HTR-8/SVneo (cell line): ENCODE data around the gene FTCD.
"Not testable (repeated sequence)": the region's sequence is repeated elsewhere in the genome, so short reads cannot be mapped to it uniquely, and the experiment has no call there.

Experiments used
- DNase-seq: peaks from one replicate; pipeline ENCODE4 v3.0.0; 2011; ENCODE audit warnings: low spot score, mixed read lengths; ENCODE audit not compliant: insufficient read length
- FAIRE-seq: peaks from 2 replicates; lab custom pipeline; 2011; peaks lifted over from hg19 to GRCh38; lab: Jason Lieb, UNC

Gene FTCD

GRCh38 chr21:46155514-46156377 lies at the start of gene FTCD:
FTCD (minus strand) TSS chr21:46155579; CDS start chr21:46155523, 56 bp downstream.
- no peak for DNase-seq
- peak; percentile 83 for FAIRE-seq

- DNase-seq (no peak), FAIRE-seq (no peak)
These were observed 49.8 kb upstream of the FTCD start for GRCh38 chr21:46205166-46205565.

DNA sequence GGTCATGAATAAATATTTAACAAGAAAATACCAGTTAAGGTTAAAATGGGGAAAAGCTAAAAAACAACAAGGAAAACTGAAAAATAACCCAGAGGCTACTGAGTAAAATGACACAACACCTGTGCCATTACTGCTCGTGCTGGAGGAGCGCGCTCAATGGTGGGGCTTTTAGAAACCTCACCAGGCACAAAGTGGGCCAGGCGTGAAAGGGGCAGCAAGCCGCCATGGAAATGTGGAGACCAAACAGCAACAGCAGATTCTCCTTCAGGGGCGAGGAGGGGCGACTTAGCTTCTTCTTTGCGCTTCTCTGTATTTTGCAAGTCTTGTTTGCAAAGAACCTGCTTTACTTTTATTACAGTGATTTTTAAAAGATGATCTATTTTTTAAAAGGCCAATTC lies 47.8 kb upstream of the FTCD start:
- no peak for FAIRE-seq
- no peak for DNase-seq

DNA sequence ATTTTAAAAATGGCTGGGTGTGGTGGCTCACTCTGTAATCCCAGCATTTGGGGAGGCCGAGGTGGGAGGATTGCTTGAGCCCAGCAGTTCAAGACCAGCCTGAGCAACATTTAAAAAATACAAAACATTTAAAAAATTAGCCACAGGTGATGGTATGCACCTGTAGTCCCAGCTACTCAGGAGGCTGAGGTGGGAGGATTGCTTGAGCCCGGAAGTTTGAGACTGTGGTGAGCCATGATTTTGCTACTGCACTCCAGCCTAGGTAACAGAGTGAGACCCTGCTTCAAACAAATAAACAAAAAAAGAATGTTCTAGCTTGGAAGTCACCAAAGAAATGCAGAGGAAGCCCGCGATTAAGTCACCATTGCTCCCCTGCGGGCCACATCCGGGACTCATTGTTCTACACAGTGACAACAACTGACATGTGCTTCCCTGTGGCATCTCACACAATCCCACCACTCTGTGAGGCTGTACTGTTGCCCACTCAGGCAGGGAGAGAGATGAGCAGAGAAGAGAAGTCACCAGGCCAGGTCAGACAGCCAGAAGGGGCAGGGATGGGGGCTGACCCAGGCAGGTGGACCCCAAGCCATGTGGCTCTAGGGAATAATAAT lies 47.3 kb upstream of the FTCD start:
- DNase-seq, result no peak
- no peak for FAIRE-seq

GRCh38 chr21:46200877-46201803 lies 45.8 kb upstream of the FTCD start:
- FAIRE-seq, DNase-seq: not testable (repeated sequence)

DNA sequence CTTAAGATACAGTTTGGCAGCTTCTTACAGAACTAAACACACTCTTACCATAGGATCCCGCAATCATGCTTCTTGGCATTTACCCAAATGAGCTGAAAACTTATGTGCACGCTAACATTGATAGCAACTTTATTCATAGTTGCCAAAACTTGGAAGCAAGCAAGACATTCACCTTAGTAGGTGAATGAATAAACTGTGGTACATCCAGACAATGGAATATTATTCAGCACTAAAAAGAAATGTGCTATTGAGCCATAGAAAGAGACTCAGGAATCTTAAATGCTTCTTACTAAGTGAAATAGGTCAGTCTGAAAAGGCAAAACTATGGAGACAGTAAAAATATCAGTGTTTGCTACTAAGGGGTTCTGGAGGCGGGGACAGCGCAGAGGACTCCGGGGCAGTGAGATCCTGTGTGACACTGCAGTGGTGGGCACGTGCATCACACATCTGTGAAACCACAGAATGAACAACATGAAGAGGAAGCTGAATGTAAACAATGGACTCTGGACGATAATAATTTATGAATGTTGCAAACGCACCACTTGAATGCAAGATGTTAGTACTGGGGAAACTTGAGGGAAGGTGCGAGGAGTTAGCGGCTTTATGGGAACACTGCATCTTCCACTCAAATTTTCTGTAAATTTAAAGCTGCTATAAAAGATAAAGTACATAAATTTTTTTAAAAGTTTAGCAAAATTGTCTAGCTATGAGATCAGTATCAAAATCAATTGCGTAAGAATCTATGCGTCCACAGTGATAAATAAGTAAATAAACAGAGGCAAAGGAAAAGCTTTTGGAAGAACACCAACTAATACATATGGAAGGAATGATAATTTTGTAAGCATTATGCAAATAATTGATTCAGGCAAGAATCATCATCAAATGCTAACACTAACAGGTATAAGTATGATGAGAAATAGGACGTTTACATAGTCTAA lies 44.3 kb upstream of the FTCD start:
- FAIRE-seq (no peak), DNase-seq (no peak)

DNA sequence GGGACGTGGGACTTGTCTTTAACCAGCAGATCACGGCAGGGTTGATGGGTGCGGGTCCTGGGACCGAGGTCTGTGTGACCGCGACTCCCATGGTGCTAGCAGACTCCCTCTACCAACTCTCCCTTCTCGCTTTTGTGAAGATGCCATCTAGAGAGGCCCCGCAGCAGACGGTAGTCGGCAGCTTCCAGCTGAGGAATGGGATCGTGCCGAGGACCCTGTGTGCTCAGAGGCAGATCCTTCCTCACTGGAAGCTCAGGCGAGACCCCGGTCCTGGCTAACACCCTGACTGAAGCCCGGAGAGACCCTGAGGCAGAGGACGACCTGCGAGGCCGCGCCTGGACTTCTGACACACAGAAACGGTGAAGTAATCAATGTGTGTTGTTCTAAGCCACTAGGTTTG lies 41.4 kb upstream of the FTCD start:
- no peak for DNase-seq
- no peak for FAIRE-seq

GRCh38 chr21:46195595-46196195 lies 40.3 kb upstream of the FTCD start:
- no peak for FAIRE-seq
- no peak for DNase-seq

GRCh38 chr21:46194374-46195334 lies 39.3 kb upstream of the FTCD start:
- FAIRE-seq (no peak), DNase-seq (no peak)

- DNase-seq (no peak), FAIRE-seq (no peak)
These were observed 38.5 kb upstream of the FTCD start for GRCh38 chr21:46193829-46194373.

DNA sequence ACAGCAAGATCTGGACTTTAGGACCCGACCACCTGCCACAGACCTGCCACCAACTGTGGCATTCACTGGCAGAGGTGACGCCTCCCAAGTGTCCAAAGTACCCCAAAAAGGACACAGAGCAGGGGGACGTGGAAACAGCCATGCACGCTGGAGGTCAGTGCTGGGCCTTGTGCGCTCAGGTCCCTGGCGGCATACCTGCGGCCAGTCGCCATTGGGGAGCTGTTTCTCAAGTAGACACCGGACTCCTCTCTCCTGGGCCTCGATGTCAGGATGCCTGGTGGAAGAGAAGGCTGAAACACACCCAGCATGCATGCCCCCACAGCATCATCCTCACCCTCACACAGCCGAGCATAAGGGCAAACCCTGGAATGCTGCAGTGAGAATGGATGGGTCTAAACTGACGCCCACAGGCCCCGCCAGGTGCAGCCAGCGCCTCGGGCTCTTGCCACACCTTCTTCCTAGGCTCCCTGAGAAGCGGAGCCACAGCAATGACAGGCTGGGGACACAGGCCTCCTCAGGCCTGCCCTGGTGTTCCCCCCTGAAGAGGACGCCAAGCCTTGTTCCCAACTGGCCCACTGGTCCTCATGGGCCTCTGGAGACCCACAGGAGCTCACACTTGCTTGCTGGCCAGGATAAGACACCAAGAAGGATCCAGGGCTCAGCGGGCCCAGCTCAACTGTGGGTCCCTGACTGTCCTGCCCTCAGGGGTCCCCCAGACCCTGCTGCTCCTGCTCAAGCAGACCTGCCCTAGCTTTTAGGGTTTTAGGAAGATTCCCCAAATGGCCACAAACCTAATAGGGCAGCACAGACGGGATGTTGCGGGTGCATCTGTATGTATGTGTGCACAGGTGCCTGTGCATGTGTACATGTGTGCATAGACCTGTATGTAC lies 36.6 kb upstream of the FTCD start:
- no peak for DNase-seq
- no peak for FAIRE-seq

DNA sequence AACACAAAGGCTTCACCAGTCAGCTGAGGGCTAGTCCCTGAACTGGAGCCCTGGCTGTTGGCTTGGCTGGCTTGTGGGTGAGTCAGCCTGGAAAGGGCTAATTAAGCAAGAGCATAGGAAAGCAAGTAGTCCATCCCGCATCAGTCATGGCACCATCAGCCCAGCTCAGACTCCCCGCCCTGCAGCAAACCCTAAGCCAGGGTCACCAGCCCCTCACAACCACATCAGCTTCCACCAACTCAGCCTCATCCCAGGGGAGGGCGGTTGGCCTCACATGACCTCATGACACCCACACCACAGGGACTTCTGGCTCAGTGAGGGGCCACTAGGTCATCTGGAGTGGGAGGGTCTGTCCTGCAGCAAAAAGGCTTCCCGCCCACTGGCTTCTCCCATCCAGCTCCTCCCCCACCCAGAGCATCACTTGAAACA lies 35.9 kb upstream of the FTCD start:
- peak; percentile 28 for DNase-seq
- no peak for FAIRE-seq

GRCh38 chr21:46190491-46191131 lies 35.2 kb upstream of the FTCD start:
- no peak for FAIRE-seq
- no peak for DNase-seq

GRCh38 chr21:46189959-46190490 lies 34.6 kb upstream of the FTCD start:
- FAIRE-seq (no peak), DNase-seq (no peak)

DNA sequence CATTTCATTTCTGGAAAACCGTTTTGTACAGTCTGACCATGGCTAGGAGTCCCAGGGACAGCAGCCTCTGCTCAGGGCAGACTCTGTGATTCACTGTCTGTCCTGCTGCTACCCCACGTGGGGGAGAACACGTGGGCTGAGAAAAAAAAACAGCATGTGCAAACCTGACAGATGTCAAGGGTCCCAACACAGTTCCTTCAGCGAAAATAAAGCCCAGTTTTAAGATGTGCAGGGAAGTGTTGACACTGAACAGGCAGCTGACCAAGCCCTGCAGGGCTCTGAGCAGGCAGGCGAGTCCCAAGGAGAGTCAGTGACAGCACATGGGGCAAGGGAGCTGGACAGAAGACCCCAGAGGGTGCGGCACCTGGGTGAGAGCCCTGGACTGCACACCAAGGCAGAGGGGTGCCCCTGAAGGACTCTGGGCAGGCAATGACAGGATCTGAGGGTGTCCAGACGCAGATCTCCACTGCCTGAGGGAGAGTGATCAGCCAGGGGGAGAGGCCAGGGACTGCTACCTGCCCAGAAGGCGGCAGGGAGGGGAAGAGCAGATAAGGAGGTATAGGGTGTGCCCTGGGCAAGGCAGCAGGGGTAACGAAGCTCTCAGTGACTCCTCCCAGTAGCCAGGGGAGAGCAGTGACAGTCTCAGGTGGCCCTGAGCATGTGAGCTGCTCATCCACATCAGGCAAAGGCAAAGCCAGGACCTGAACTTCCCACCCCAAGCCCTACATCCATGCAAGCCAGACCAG lies 34.0 kb upstream of the FTCD start:
- DNase-seq (no peak), FAIRE-seq (no peak)
